ENCODE measurements around the gene ZCCHC7. TPM values are rescaled to one million over a fixed set of nuclear protein-coding genes. Genes with fewer than 3 reads are reported as not detected.

Gene ZCCHC7
- polyA plus RNA-seq, 3 donors, result 8.7 to 12.9 (median 12.5) TPM

GRCh38 chr9:37324261-37324683 is 203.9 kb downstream of the ZCCHC7 start:
- H3K9ac ChIP-seq (ENCODE audit: insufficient read depth, low read length, poor library complexity, severe bottlenecking), result no peak overlapping the region
- no peaks in the 10 kb centered on the region for H3K4me1 Mint-ChIP-seq
- H3K4me3 Mint-ChIP-seq, result no peak overlapping the region
- no peaks in the 10 kb centered on the region for H3K9me3 ChIP-seq (replicated peaks in 1 of 2; ENCODE audit: control insufficient read depth in 1 of 2, insufficient read depth in 1 of 2, low read length in 2 of 2)
- peaks cover 0 to 2% (median 0%) of the 10 kb centered on the region in 7 donors for H3K9me3 Mint-ChIP-seq
- H3K36me3 ChIP-seq (replicated peaks in 1 of 2; ENCODE audit: control insufficient read depth in 1 of 2, insufficient read depth in 2 of 2, low read length in 2 of 2), result peaks cover 0 to 7% of the 10 kb centered on the region in 2 donors
- no peak overlapping the region for H2AFZ ChIP-seq (ENCODE audit: insufficient read depth, low read depth, low read length, poor library complexity, severe bottlenecking)
- H3K79me2 ChIP-seq (ENCODE audit: insufficient read depth, low read length), result no peaks in the 10 kb centered on the region
- H4K20me1 ChIP-seq (ENCODE audit: insufficient read depth, low read length), result no peaks in the 10 kb centered on the region
- H3K27me3 Mint-ChIP-seq (ENCODE audit: low read depth in 3 of 3), result no peaks in the 10 kb centered on the region
- H3K36me3 Mint-ChIP-seq, result peaks cover 9 to 22% of the 10 kb centered on the region in 2 donors
- peak in 1 of 3 donors; percentile 2 for DNase-seq
- TF ChIP-seq, protein P1, sequence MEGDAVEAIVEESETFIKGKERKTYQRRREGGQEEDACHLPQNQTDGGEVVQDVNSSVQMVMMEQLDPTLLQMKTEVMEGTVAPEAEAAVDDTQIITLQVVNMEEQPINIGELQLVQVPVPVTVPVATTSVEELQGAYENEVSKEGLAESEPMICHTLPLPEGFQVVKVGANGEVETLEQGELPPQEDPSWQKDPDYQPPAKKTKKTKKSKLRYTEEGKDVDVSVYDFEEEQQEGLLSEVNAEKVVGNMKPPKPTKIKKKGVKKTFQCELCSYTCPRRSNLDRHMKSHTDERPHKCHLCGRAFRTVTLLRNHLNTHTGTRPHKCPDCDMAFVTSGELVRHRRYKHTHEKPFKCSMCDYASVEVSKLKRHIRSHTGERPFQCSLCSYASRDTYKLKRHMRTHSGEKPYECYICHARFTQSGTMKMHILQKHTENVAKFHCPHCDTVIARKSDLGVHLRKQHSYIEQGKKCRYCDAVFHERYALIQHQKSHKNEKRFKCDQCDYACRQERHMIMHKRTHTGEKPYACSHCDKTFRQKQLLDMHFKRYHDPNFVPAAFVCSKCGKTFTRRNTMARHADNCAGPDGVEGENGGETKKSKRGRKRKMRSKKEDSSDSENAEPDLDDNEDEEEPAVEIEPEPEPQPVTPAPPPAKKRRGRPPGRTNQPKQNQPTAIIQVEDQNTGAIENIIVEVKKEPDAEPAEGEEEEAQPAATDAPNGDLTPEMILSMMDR (IDR thresholded peaks at IDR 0.05), result no peak
- no peak overlapping the region for H3K4me3 ChIP-seq (replicated peaks in 1 of 3; ENCODE audit: low read depth in 2 of 3, low read length in 3 of 3)
- intact Hi-C loops (cut with micrococcal nuclease), result no loop called here
- WGBS (ENCODE audit: insufficient coverage), result no CpG with 5 or more reads among the region's 7 CpGs
- no peaks in the 10 kb centered on the region for H3K27me3 ChIP-seq (ENCODE audit: control insufficient read depth in 2 of 2, insufficient read depth in 2 of 2, low read length in 2 of 2)
- no peaks in the 10 kb centered on the region for H3K4me1 ChIP-seq (ENCODE audit: control insufficient read depth in 1 of 2, insufficient read depth in 2 of 2, low read length in 2 of 2)
- H3K27ac Mint-ChIP-seq, result peak overlapping the region in 1 of 7 donors; percentile 37
- H3K27ac ChIP-seq (ENCODE audit: low read depth in 1 of 2, low read length in 2 of 2), result no peak overlapping the region
- no peak overlapping the region for H3K4me2 ChIP-seq (replicated peaks; ENCODE audit: extremely low read depth, low read length, poor library complexity, severe bottlenecking)

DNA sequence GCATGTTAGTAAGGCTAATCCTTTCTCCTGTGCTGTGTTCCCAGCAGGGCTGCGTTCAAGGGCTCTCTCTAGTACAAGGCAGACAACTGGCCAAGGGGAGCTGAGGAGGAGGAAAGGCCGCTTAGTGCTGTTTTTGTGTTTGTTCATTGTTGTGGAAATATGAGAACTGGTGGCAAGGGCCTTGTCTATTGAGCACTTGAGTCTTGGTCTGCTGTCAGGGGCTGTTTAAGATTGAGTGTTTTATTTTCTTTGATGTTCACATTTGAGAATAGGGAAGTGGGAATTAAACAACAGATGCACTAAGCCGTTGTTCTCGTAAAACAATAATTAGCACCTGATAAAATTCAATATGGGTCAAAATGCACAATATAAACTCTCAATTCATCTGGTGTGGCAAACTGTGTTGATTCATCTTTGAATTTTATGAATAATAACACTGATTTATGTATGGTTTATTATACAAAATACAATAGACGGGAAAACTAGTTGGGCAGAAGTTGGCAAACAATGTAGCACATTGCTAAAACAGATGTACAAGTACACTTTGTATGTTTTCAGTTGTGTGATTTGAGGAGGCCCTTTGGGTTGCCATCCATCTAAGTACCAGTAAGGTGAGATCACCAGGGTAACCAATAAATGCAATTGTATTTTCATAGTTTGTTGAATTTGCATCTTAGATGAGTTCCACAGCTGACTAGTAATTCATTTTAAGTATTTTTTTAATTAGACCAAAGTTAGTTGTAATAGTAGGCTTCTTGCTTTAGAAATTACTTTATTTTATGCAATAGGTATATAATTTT is 204.5 kb downstream of the ZCCHC7 start:
- no peak for DNase-seq
- 90% methylated on average over 2 of the region's 5 CpGs for WGBS (ENCODE audit: insufficient coverage)
- no peaks in the 10 kb centered on the region for H3K27me3 ChIP-seq (ENCODE audit: control insufficient read depth in 2 of 2, insufficient read depth in 2 of 2, low read length in 2 of 2)
- H3K9me3 Mint-ChIP-seq, result peaks cover 0 to 2% (median 0%) of the 10 kb centered on the region in 7 donors
- no peak overlapping the region for H3K4me2 ChIP-seq (replicated peaks; ENCODE audit: extremely low read depth, low read length, poor library complexity, severe bottlenecking)
- H2AFZ ChIP-seq (ENCODE audit: insufficient read depth, low read depth, low read length, poor library complexity, severe bottlenecking), result no peak overlapping the region
- TF ChIP-seq, protein P1 (IDR thresholded peaks at IDR 0.05), result no peak
- H3K9me3 ChIP-seq (replicated peaks in 1 of 2; ENCODE audit: control insufficient read depth in 1 of 2, insufficient read depth in 1 of 2, low read length in 2 of 2), result no peaks in the 10 kb centered on the region
- peaks cover 0 to 7% of the 10 kb centered on the region in 2 donors for H3K36me3 ChIP-seq (replicated peaks in 1 of 2; ENCODE audit: control insufficient read depth in 1 of 2, insufficient read depth in 2 of 2, low read length in 2 of 2)
- intact Hi-C loops (cut with micrococcal nuclease), result no loop called here
- no peak overlapping the region for H3K27ac ChIP-seq (ENCODE audit: low read depth in 1 of 2, low read length in 2 of 2)
- no peak overlapping the region for H3K4me3 Mint-ChIP-seq
- H3K4me1 ChIP-seq (ENCODE audit: control insufficient read depth in 1 of 2, insufficient read depth in 2 of 2, low read length in 2 of 2), result no peaks in the 10 kb centered on the region
- no peaks in the 10 kb centered on the region for H3K4me1 Mint-ChIP-seq
- no peaks in the 10 kb centered on the region for H3K79me2 ChIP-seq (ENCODE audit: insufficient read depth, low read length)
- H3K27ac Mint-ChIP-seq, result peak overlapping the region in 2 of 7 donors; percentile 2 to 11
- no peaks in the 10 kb centered on the region for H3K27me3 Mint-ChIP-seq (ENCODE audit: low read depth in 3 of 3)
- no peak overlapping the region for H3K9ac ChIP-seq (ENCODE audit: insufficient read depth, low read length, poor library complexity, severe bottlenecking)
- no peak overlapping the region for H3K4me3 ChIP-seq (replicated peaks in 1 of 3; ENCODE audit: low read depth in 2 of 3, low read length in 3 of 3)
- H4K20me1 ChIP-seq (ENCODE audit: insufficient read depth, low read length), result no peaks in the 10 kb centered on the region
- H3K36me3 Mint-ChIP-seq, result peaks cover 8 to 20% of the 10 kb centered on the region in 2 donors
